ENCODE data around the gene LIN7C.

Gene LIN7C

DNA sequence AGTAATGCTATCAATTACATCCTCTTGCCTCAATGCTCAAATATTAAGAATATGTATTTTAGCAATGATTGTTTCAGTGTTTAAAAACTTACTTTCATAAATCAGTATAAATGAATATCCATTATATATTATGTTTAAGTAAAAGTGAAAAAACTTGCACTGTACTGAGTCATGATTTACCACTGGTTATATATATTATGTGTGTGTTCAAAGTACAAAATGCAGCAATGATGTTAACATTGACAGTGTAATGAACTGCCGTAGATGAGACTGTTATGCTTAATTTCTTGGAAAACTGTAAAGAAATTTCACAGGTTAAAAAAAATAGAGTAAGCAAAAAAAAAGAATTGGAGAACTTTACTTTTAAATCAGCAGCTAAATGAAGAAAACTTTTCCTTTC, 8.7 kb downstream of the LIN7C start:
- TF ChIP-seq, protein P1, sequence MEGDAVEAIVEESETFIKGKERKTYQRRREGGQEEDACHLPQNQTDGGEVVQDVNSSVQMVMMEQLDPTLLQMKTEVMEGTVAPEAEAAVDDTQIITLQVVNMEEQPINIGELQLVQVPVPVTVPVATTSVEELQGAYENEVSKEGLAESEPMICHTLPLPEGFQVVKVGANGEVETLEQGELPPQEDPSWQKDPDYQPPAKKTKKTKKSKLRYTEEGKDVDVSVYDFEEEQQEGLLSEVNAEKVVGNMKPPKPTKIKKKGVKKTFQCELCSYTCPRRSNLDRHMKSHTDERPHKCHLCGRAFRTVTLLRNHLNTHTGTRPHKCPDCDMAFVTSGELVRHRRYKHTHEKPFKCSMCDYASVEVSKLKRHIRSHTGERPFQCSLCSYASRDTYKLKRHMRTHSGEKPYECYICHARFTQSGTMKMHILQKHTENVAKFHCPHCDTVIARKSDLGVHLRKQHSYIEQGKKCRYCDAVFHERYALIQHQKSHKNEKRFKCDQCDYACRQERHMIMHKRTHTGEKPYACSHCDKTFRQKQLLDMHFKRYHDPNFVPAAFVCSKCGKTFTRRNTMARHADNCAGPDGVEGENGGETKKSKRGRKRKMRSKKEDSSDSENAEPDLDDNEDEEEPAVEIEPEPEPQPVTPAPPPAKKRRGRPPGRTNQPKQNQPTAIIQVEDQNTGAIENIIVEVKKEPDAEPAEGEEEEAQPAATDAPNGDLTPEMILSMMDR (IDR thresholded peaks at IDR 0.05; ENCODE audit: insufficient read depth, missing control alignments), result no peak
- no peak for DNase-seq (ENCODE audit: insufficient read length, low spot score)
- FAIRE-seq, result no peak

- DNase-seq (ENCODE audit: insufficient read length, low spot score), result no peak
- FAIRE-seq, result peak; percentile 75
- TF ChIP-seq, protein P1 (IDR thresholded peaks at IDR 0.05; ENCODE audit: insufficient read depth, missing control alignments), result peak; percentile 62
These were observed 9.2 kb downstream of the LIN7C start for GRCh38 chr11:27497284-27497866.

DNA sequence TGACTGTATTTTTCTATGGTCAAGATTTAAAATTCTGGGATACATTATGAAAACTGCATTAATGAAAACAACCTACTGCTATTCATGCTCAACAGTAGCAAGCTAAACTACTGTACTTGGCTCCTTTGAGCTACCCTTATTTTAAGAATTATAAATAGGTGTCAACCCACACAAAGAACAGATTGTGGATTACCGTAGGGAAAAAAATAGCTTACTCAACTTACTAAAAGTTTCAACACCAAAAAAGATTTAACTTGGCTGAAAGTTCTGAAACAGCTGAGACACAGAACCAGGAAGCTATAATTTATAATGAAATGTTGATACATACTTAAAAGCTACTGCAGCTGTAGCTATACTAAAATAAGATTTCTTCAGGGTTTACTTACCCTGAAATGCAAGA, 10.1 kb downstream of the LIN7C start:
- TF ChIP-seq, protein P1 (IDR thresholded peaks at IDR 0.05; ENCODE audit: insufficient read depth, missing control alignments), result no peak
- FAIRE-seq (no peak), DNase-seq (ENCODE audit: insufficient read length, low spot score) (no peak)

GRCh38 chr11:27495710-27496300, 10.8 kb downstream of the LIN7C start:
- DNase-seq (ENCODE audit: insufficient read length, low spot score) (no peak), FAIRE-seq (no peak)
- TF ChIP-seq, protein P1 (IDR thresholded peaks at IDR 0.05; ENCODE audit: insufficient read depth, missing control alignments), result no peak

- FAIRE-seq, result no peak
- TF ChIP-seq, protein P1 (IDR thresholded peaks at IDR 0.05; ENCODE audit: insufficient read depth, missing control alignments), result no peak
These were observed 17.5 kb downstream of the LIN7C start for GRCh38 chr11:27489092-27489491.

DNA sequence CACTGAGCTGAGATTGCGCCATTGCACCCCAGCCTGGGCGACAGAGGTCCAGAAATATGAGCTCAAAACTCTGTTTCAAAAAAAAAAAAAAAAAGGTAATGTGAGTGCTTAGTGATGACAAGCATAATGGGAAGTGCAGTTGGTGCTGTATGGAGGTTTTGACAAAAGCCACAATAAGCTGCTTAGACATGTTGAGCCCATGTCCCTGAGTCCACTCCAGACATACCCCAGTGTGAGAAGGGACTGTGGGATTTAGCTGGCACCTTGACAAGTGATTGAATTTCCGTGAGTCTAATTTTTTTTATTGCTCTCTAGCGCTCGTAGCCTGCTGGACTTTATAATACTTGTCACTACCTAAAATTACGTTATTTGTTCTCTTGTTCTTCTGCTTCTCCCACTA, 18.9 kb downstream of the LIN7C start:
- TF ChIP-seq, protein P1 (IDR thresholded peaks at IDR 0.05; ENCODE audit: insufficient read depth, missing control alignments), result no peak
- no peak for DNase-seq (ENCODE audit: insufficient read length, low spot score)
- no peak for FAIRE-seq

More at GRCh38 chr11:27489092-27489491, 17.5 kb downstream of the LIN7C start:
- no peak for DNase-seq (ENCODE audit: insufficient read length, low spot score)

Measured in D721Med (cell line).